22Rv1 (cell line): ENCODE results near the gene SALL4.
"Not testable (repeated sequence)": the region's sequence is repeated elsewhere in the genome, so short reads cannot be mapped to it uniquely, and the experiment has no call there.

Experiments
- H3K27ac ChIP-seq: fragments of 450-650 bp; 2 replicates; pipeline ENCODE4 v1.5.1; 2017
- CTCF ChIP-seq: fragments of 450-650 bp; IDR thresholded peaks from 2 replicates; pipeline ENCODE4 v1.5.1; 2017; ENCODE audit warnings: mild to moderate bottlenecking
- ZFX ChIP-seq: fragments of 450-650 bp; IDR thresholded peaks from 2 replicates; pipeline ENCODE4 v1.6.1; 2017; ENCODE audit warnings: antibody characterized with exemption, borderline replicate concordance

The SALL4 gene

DNA sequence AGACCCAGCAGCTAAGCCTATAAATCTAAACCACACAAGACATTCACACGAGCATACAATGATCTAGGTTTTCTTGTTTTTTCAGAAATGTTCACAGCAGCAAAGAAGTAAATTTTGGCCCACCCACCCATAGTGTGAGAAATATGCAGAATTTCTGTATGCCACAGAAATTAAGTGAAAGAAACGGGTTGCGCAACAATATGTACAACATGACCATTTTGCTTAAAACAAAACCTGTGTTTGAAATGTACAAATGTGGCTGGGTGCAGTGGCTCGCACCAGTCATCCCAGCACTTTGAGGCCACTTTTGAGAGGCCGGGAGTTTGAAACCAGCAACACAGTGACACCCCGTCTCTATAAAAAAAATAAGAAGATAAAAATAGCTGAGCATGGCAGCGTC, 9.4 kb downstream of the SALL4 start:
- no peak for TF ChIP-seq ZFX
- no peak for TF ChIP-seq CTCF
- H3K27ac ChIP-seq, result no peak overlapping the region

GRCh38 chr20:51791626-51792025, 10.7 kb downstream of the SALL4 start:
- no peak overlapping the region for H3K27ac ChIP-seq
- TF ChIP-seq CTCF (no peak), ZFX (no peak)

DNA sequence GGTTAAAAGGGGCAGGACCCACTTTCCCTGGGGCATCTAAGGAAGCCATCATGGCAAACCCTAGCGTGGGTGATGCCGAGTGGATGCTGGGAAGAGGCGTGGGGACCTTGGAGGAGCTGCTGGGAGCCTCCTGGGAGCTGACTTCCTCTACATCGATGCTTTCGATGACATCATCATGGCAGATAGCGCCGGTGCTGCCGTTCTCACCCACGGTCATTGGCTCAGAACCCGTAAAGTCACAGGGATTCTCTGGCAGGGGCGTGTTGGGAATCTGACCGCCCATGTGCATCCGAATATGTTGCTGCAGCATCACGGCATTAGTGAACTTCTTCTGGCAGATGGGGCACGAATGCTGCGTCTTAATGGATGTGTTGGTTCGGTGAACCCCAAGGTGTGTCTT, 12.1 kb downstream of the SALL4 start:
- no peak overlapping the region for H3K27ac ChIP-seq
- TF ChIP-seq CTCF (no peak), ZFX (no peak)

DNA sequence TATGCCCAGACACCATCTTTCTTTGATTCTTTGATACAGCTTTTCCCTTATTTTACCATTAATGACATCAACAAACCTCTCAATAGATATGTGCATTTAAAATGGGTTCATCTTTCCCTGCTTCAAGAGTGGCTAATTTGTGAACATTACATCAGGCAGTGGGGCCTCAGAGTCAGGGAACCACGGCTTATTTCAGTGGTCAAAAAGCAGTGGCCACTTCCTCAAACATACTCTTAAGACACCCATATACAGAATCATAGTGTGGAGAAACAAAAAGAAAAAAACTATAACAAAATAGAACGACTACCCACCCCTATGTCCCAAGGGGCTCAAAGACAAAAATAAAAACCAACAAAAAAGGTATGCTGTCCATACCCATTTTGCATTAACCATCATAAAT, 12.9 kb downstream of the SALL4 start:
- TF ChIP-seq CTCF (no peak), ZFX (no peak)
- H3K27ac ChIP-seq, result no peak overlapping the region

DNA sequence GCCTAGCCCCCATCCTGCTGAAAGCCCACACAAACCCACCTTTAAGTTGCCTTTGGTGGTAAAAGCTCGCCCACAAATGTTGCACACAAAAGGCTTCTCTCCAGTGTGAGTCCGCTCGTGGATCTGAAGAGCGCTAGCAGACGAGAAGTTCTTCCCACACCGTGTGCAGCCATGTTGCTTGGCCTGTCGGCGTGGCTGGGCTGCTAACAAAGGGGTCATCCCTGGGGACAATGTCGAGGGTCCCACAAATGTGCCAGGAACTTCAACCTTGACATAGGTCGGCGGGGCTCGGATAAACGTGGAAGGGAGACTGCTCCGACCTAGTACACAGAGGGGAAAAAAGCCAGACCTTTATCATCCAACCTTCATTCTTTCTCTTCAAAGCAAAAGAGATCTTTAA, 13.5 kb downstream of the SALL4 start:
- TF ChIP-seq ZFX (no peak), CTCF (no peak)
- H3K27ac ChIP-seq, result no peak overlapping the region

DNA sequence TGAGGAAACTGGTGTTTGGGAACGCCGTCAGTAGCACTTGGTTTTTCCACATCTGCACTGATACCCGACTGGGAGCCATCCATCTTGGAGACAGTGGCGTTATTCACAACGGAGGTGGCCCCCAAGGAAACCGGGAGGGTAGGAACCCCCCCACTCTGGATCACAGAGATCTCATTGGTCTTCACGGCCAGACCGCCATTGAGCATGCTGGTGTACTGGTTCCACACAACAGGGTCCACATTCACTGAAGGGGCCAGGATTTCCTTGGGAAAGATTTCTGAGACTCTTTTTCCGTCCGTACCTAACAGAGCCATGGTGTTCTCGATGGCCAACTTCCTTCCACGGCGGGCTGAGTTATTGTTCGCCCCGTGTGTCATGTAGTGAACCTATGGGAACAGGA, 18.0 kb downstream of the SALL4 start:
- no peak overlapping the region for H3K27ac ChIP-seq
- no peak for TF ChIP-seq ZFX
- TF ChIP-seq CTCF, result no peak

DNA sequence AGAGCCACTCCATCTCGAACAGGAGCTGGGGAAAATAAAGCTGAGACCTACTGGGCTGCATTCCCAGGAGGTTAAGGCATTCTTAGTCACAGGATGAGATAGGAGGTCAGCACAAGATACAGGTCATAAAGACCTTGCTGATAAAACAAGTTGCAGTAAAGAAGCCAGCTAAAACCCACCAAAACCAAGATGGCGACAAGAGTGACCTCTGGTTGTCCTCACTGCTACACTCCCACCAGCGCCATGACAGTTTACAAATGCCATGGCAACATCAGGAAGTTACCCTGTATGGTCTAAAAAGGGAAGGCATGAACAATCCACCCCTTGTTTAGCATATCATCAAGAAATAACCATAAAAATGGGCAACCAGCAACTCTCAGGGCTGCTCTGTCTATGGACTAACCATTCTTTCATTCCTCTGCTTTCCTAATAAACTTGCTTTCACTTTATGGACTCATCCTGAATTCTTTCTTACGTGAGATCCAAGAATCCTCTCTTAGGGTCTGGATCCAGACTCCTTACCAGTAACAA, 24.0 kb downstream of the SALL4 start:
- not testable (repeated sequence) for H3K27ac ChIP-seq

DNA sequence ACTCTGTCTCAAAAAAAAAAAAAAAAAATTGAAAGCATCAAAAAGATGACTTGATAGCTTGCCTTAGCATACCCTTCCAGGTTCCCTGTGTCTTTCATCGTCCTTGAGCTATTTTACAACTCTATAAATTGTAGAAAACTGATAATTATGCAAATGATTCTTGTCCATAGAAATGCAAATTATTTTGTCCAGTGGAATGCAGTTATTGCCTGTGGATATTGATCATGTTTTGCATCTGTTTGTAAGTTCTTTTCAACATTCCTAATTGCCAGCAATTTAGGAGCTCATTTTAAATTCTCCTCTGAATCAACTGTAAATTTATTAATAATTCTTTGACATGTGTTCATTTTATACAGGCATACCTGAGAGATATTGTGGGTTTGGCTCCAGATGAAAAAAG, 27.1 kb downstream of the SALL4 start:
- TF ChIP-seq ZFX, result no peak
- no peak for TF ChIP-seq CTCF
- no peak overlapping the region for H3K27ac ChIP-seq
